HG02798 (cell line): ENCODE measurements around the gene ITGAV.

ENCODE experiments used
- ATAC-seq: cut with Tn5 transposase; IDR thresholded peaks from one replicate; pipeline ENCODE4 v1.9.1; 2021; ENCODE audit warnings: mild to moderate bottlenecking; ENCODE audit not compliant: unreplicated experiment, poor library complexity

The ITGAV gene

DNA sequence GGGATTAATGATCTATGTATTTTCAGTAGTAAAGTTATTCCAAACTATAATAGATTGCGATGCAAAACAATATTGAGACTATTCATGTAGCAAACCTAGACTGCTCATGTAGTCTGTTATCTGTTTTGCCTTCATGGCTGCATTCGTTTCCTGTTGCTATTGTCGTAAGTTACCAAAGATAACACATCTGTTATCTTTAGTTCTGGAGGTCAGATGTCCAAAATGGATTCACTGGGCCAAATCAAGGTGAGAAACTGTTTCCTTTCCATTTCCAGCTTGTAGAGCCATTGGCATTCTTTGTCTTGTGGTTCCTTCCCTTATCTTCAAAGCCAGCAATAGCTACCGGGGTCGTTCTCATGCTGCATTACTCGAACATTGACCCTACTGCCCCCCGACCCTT, 20.9 kb downstream of the ITGAV start:
- no peak for ATAC-seq

DNA sequence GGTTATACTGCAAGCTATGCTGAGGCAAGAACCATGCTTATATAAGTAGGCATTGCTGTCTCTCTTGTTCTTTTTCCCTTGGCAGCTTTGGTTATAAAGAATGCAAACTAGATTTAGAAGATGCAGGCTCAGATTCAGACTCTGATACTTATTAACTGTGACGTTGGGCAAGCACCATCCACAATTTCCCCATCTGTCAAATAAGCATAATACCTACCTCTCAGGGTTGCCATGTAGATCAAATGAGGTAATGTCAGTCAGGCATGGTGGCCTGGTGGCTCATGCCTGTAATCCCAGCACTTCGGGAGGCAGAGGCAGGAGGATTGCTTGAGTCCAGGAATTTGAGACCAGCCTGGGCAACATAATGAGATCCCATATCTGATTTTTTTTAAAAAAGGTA, 21.7 kb downstream of the ITGAV start:
- no peak for ATAC-seq

- ATAC-seq = no peak
Measured at GRCh38 chr2:186612026-186612425, 22.2 kb downstream of the ITGAV start.

GRCh38 chr2:186612555-186613440, 22.9 kb downstream of the ITGAV start:
- no peak for ATAC-seq

DNA sequence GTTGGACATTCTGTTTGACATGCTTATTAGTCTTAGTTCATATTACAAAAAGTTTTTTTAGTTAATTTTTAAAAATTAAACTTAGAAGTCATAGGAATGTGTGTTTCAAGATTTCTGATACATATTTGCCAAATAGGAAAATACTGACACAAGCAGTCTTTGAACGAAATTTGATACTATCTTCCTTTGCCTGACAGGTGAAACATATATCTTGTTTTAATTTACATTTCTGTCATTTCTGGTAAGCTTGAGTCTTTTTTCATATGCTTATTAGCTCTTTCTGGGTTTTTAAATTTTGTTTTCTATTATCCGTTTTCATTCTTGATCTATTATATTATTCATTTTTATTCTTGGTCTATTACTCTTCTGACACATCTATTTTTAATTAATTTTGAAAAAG, 24.5 kb downstream of the ITGAV start:
- ATAC-seq = no peak

DNA sequence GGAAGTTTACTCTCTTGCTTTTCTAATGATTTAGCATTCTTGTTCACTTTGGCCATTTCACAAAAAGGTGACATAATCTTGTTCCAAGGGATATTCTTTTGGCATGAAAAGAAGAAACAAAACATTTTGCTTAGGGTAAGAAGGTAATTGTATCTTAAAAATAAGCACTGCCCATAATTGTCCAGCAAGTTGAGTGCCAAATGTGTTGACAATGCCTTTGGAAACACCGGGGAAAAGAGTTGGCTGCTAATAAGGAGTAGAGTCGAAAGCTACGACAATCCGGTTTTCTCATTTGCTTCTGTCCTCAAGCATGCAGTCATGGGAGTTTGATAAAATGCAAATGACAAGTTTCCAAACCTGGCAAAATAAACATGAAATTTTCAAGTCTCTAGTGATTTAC, 27.3 kb downstream of the ITGAV start:
- no peak for ATAC-seq

DNA sequence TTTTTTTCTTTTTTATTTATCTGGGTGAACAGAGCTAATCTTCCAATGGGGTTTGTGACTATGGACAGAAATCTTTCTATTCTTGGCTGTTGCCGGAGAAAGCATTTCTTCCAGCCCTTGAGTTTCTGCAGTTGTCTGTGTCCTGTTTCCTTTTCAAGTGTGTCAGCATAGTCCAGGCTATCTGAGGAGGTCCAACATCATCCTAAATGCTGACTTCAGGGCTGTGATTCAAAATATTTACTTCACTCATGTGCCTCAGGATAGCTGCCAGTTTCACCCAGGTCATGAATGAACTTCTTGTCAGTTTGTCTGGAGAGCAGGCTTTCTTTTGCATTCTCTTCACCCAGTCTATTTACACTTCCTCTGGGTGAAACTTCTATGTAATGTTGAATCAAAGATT, 27.9 kb downstream of the ITGAV start:
- no peak for ATAC-seq

GRCh38 chr2:186618696-186619095, 28.8 kb downstream of the ITGAV start:
- ATAC-seq = no peak

GRCh38 chr2:186623084-186623483, 33.2 kb downstream of the ITGAV start:
- ATAC-seq = no peak

- ATAC-seq = no peak
Measured at GRCh38 chr2:186624276-186624675, 34.4 kb downstream of the ITGAV start.

- no peak for ATAC-seq
Measured at GRCh38 chr2:186629250-186629996, 39.6 kb downstream of the ITGAV start.

DNA sequence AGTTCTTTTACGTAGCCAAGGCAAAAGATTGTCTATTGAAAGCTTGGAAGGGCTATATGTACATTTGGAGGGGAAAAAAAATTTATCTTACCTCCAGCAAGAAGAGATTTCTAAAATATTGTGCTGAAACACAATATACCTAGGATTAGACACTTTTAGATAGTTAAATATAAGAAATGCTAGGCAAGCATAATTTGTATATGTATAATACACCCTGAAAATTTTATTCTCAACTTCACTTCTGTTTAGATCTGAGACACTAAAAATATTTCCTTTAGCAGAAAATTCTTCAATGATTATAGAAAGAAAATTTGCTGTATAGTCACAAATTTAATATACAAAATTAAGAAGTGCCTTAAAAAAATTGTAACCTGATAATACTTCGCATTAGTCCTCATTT, 42.6 kb downstream of the ITGAV start:
- ATAC-seq = no peak

- ATAC-seq = no peak
Measured at GRCh38 chr2:186634701-186635100, 44.8 kb downstream of the ITGAV start.

- ATAC-seq = no peak
Measured at GRCh38 chr2:186636800-186637496, 47.1 kb downstream of the ITGAV start.

GRCh38 chr2:186637497-186637800, 47.6 kb downstream of the ITGAV start:
- no peak for ATAC-seq

DNA sequence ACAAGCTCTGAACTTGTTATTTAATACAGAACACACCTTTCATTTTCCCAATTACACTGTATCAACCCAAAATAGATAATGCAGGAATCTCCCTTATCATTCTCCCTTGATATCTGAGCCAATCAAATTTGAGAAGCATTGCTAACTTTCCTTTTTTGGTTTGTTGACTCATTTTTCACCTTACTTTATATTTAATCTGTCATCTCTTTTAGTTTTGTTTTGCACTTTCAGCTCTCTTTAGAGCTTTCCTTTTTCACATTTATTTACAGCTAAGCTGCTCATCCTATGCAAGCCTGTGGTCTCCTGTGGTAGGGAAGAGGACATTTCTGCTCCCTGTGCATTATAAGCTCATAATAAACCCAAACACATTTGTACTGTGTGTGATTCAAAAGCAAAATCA, 50.1 kb downstream of the ITGAV start:
- ATAC-seq = peak; percentile 68

GRCh38 chr2:186641132-186641806, 51.4 kb downstream of the ITGAV start:
- ATAC-seq = peak; percentile 20

GRCh38 chr2:186641807-186642321, 52.0 kb downstream of the ITGAV start:
- ATAC-seq = peak; percentile 84

- no peak for ATAC-seq
Measured at GRCh38 chr2:186644791-186645190, 54.9 kb downstream of the ITGAV start.

- ATAC-seq = no peak
Measured at GRCh38 chr2:186645999-186646398, 56.1 kb downstream of the ITGAV start.
